ENCODE results near the gene TNFRSF9. TPM values are rescaled to one million over a fixed set of nuclear protein-coding genes. Genes with fewer than 3 reads are reported as not detected.

The TNFRSF9 gene
- total RNA-seq = not detected

DNA sequence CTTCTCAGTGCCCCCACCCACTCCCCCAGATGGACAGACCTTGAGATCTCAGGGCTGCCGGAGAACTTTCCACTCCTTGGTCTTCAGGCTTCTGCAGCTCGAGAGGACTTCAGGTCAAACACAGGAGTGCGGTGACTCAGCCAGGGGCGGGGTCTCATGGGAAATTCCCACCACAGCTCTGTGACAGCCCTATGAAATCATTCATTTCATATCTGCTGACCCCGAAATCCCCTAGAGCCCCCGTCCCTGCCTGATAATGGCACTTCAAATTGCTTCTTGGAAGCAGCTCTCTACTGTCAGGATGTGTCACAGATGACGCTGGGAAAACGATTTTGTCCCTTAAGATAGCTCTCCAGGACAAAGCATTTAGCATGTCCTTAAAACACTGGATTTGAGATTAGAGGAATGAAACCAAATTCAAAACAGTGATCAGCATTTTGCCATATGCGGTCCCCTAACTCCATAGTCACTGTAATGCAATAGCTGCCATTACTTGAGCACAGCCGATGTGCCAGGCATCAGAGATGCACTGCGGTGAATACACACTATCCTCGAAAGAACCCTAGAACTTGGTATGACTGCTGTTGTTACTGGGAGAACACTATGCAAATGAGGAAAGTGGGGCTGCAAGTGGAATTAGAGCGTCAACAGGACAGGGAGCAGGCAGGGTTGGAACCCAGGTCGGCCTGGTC is at the start of gene TNFRSF9:
TSS of gene TNFRSF9 (minus strand) at position 95 of the 692 bp plus-strand sequence. CDS start 845 bp downstream, outside the sequence.
- no peaks in the 10 kb centered on the region for H3K9me3 ChIP-seq
- no peak within 1 kb of the TSS for H3K27ac ChIP-seq
- DNase-seq (ENCODE audit: low spot score) = no peak
- no peaks in the 10 kb centered on the region for H3K27me3 ChIP-seq
- H3K36me3 ChIP-seq = no peaks in the 10 kb centered on the region
- no peak within 1 kb of the TSS for H3K4me3 ChIP-seq
- H3K4me1 ChIP-seq = peaks cover 0 to 18% of the 10 kb centered on the region in 2 donors
- TF ChIP-seq CTCF (IDR thresholded peaks at IDR 0.05) = no peak

DNA sequence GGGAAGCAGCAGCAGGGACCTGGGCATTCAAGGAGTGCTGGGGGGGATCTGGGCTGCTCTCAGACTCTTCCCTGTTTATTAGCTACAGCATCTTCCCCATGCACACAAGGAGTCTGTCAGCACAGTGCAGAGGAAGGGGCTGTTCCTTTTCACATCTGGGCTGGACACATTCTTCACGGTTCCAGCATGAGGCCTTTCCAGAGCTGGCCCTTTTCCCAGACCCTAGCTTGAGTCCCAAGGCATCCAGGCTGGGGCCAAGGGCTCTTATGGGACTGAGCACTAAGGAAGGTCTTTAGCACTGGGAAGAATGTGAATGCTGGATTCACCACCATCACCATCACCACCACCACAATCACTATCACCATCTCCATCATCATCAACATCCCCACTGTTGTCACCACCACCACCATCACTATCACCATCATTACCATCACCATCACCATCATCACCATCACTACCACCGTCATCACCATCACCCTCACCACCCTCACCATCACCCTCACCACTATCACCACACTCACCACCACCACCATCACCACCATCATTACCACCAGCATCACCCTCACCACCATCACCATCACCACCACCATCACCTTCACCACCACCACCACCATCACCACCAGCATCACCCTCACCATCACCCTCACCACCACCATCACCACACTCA is 49.3 kb upstream of the TNFRSF9 start:
- H3K27ac ChIP-seq = no peak overlapping the region
- peaks cover 16% of the 10 kb centered on the region for H3K36me3 ChIP-seq
- no peaks in the 10 kb centered on the region for H3K4me1 ChIP-seq
- no peaks in the 10 kb centered on the region for H3K27me3 ChIP-seq
- H3K9me3 ChIP-seq = no peaks in the 10 kb centered on the region
- H3K4me3 ChIP-seq = no peak overlapping the region
- DNase-seq (ENCODE audit: low spot score) = no peak
- TF ChIP-seq CTCF (IDR thresholded peaks at IDR 0.05) = no peak

- no peaks in the 10 kb centered on the region for H3K4me1 ChIP-seq
- H3K27me3 ChIP-seq = no peaks in the 10 kb centered on the region
- no peak overlapping the region for H3K4me3 ChIP-seq
- DNase-seq (ENCODE audit: low spot score) = no peak
- no peaks in the 10 kb centered on the region for H3K9me3 ChIP-seq
- peaks cover 27% of the 10 kb centered on the region for H3K36me3 ChIP-seq
- H3K27ac ChIP-seq = no peak overlapping the region
- TF ChIP-seq CTCF (IDR thresholded peaks at IDR 0.05) = no peak
Observed at GRCh38 chr1:7988576-7988975, 47.9 kb upstream of the TNFRSF9 start.

GRCh38 chr1:7987528-7987927 is 46.9 kb upstream of the TNFRSF9 start:
- Histone ChIP-seq H3K4me3 (no peak overlapping the region), H3K9me3 (no peaks in the 10 kb centered on the region), H3K27me3 (no peaks in the 10 kb centered on the region), H3K27ac (no peak overlapping the region), H3K4me1 (peaks cover 0 to 6% of the 10 kb centered on the region in 2 donors), H3K36me3 (peaks cover 36% of the 10 kb centered on the region)
- DNase-seq (ENCODE audit: low spot score) = no peak
- no peak for TF ChIP-seq CTCF (IDR thresholded peaks at IDR 0.05)

DNA sequence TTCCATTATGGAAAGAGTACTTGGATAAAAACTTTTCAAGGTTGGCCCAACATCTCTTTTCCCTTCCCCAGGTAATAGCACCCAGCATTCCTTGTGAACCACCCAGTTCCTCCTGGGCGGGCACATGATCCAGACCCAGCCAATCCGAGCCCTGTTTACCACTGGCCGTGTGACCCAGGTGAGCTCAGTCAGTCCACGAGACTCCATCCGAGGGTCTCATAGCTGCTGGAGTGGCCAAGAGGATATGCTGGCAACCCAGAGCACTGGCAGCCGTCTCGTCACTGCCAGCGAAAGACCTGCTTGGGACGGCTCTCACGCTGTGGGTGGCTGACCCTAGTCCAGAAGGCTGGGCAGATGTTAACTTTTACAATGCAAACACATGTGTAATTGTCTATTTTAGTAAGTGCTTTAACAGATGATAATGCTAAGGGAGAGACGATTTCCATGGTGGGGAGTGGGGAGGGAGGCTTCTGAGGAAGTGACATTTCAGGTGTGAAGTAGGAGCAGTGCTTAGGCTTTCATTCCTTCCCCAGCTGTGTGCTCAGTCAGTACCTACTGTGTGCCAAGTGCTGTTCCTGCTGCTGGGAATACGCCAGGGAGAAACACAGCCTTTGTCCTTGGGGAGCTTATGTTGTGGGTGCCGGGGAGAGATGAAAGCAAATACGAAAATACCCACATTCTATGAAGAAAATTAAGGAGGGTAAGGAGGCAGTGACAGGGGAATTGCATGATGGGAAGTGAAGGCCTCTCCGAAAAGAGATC is 45.4 kb upstream of the TNFRSF9 start:
- no peaks in the 10 kb centered on the region for H3K27me3 ChIP-seq
- no peak for DNase-seq (ENCODE audit: low spot score)
- no peak overlapping the region for H3K4me3 ChIP-seq
- peaks cover 41% of the 10 kb centered on the region for H3K36me3 ChIP-seq
- H3K4me1 ChIP-seq = peaks cover 0 to 11% of the 10 kb centered on the region in 2 donors
- no peak for TF ChIP-seq CTCF (IDR thresholded peaks at IDR 0.05)
- H3K27ac ChIP-seq = no peak overlapping the region
- no peaks in the 10 kb centered on the region for H3K9me3 ChIP-seq
